ENCODE data around the gene JUN.

JUN gene

DNA sequence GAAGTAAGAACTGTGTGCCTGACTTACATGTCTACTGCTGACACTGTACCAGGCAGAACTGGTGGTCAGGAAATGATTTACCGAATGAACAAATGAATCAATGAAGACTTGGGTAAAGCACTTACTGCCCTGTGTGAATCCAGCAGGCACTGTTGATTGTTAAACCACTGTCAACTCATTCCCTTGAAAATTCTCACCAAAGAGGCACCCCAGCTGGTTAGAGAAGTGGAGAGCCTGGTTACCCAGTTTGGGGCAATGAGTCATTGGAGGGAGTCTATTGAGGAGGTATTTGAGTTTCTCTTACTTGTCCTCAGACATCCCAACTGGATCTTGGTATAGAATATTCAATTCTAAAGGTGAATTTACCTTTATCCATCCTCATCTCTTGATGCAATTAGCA, 34.2 kb downstream of the JUN start:
- TF ChIP-seq, protein P1, sequence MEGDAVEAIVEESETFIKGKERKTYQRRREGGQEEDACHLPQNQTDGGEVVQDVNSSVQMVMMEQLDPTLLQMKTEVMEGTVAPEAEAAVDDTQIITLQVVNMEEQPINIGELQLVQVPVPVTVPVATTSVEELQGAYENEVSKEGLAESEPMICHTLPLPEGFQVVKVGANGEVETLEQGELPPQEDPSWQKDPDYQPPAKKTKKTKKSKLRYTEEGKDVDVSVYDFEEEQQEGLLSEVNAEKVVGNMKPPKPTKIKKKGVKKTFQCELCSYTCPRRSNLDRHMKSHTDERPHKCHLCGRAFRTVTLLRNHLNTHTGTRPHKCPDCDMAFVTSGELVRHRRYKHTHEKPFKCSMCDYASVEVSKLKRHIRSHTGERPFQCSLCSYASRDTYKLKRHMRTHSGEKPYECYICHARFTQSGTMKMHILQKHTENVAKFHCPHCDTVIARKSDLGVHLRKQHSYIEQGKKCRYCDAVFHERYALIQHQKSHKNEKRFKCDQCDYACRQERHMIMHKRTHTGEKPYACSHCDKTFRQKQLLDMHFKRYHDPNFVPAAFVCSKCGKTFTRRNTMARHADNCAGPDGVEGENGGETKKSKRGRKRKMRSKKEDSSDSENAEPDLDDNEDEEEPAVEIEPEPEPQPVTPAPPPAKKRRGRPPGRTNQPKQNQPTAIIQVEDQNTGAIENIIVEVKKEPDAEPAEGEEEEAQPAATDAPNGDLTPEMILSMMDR (IDR thresholded peaks at IDR 0.05; ENCODE audit: low read depth, low read length), result no peak
- H3K27me3 ChIP-seq, result no peaks in the 10 kb centered on the region
- DNase-seq, result no peak
- H3K4me3 ChIP-seq (ENCODE audit: low read depth, low read length), result no peak overlapping the region
- H3K36me3 ChIP-seq, result no peaks in the 10 kb centered on the region
- no peaks in the 10 kb centered on the region for H3K9me3 ChIP-seq
- H3K4me1 ChIP-seq, result no peaks in the 10 kb centered on the region

DNA sequence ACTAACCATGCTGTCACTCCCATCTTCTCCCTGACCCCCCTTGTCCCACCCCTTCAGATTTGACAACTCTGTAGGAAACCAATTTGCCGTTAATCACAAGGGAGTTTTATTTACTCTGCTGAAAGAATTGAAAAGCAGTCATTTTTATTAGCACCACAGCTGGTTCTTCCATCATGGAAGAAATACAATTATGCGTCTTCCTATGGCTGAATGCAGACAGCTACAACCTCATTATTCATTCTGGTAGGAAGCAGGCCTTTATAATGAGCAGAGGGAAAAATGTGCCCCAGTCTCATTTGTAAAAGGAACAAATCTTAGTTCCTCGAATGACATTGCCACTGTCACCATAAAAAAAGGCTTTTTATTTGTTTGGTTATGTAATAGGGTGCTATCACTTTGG, 35.2 kb downstream of the JUN start:
- DNase-seq, result no peak
- H3K9me3 ChIP-seq, result no peaks in the 10 kb centered on the region
- no peak overlapping the region for H3K4me3 ChIP-seq (ENCODE audit: low read depth, low read length)
- TF ChIP-seq, protein P1 (IDR thresholded peaks at IDR 0.05; ENCODE audit: low read depth, low read length), result no peak
- H3K4me1 ChIP-seq, result no peaks in the 10 kb centered on the region
- no peaks in the 10 kb centered on the region for H3K27me3 ChIP-seq
- no peaks in the 10 kb centered on the region for H3K36me3 ChIP-seq

DNA sequence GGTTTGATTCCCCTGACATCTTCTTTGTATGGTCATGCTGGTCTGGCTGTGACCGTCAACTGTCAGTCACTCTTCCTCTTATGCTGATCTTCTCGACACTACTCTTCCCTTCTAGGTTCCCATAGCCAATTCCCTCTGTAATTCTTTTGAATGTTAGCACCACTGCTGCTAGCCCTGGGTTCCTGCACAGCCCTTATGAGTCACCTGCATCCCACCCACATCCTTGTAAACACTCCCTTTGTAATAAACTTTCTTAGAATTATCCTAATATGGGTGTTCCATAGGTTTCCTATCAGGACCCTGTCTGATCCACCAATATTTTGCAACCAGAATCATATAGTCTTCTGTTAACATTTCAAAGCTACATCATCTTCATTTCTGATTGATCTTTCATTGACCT, 37.1 kb downstream of the JUN start:
- DNase-seq, result no peak

DNA sequence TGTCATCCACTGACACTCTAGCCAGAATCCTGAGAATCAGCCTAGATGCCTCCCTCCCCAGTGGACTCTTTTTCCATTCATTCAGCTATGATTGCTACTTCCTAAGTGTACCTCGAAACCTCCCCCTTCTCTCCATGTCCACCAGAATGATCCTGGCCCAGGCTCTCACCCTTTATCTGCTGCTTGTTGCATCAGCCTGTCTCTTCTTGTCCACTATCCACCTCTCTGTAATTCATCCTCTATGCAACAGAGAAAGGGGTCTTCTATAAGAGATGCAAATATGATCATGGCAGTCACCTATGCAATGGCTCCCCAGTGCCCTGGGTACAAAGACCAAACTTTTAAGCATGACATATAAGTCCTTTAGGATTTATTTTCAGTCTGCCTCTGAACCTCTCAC, 37.7 kb downstream of the JUN start:
- H3K4me3 ChIP-seq (ENCODE audit: low read depth, low read length), result no peak overlapping the region
- no peaks in the 10 kb centered on the region for H3K27me3 ChIP-seq
- DNase-seq, result no peak
- TF ChIP-seq, protein P1 (IDR thresholded peaks at IDR 0.05; ENCODE audit: low read depth, low read length), result no peak
- no peaks in the 10 kb centered on the region for H3K4me1 ChIP-seq
- H3K9me3 ChIP-seq, result no peaks in the 10 kb centered on the region
- H3K36me3 ChIP-seq, result no peaks in the 10 kb centered on the region

More for the DNA sequence above, 37.1 kb downstream of the JUN start:
- H3K4me3 ChIP-seq (ENCODE audit: low read depth, low read length), result no peak overlapping the region
- no peaks in the 10 kb centered on the region for H3K9me3 ChIP-seq
- no peaks in the 10 kb centered on the region for H3K27me3 ChIP-seq
- no peaks in the 10 kb centered on the region for H3K36me3 ChIP-seq
- H3K4me1 ChIP-seq, result no peaks in the 10 kb centered on the region
- TF ChIP-seq, protein P1 (IDR thresholded peaks at IDR 0.05; ENCODE audit: low read depth, low read length), result no peak

DNA sequence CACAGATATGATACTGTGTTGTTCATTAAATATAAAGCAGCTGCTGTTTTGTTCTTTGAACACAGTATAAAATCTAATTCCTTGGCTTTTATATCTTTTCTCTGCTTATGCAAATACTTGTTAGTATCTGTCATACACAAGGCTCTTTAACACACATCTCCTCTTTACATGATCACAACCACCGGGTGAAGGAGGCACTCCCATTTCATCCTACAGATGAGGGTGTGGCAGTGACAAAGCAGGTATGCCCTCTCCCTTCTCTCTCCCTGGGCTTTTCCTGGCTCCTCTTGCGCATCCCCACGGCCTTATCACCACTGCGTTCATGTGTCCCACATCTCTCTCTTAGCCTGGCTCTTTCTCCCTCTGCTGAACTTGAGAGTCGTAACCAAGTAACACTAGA, 38.2 kb downstream of the JUN start:
- H3K9me3 ChIP-seq, result no peaks in the 10 kb centered on the region
- H3K4me3 ChIP-seq (ENCODE audit: low read depth, low read length), result no peak overlapping the region
- TF ChIP-seq, protein P1 (IDR thresholded peaks at IDR 0.05; ENCODE audit: low read depth, low read length), result no peak
- no peak for DNase-seq
- no peaks in the 10 kb centered on the region for H3K27me3 ChIP-seq
- no peaks in the 10 kb centered on the region for H3K4me1 ChIP-seq
- H3K36me3 ChIP-seq, result no peaks in the 10 kb centered on the region

DNA sequence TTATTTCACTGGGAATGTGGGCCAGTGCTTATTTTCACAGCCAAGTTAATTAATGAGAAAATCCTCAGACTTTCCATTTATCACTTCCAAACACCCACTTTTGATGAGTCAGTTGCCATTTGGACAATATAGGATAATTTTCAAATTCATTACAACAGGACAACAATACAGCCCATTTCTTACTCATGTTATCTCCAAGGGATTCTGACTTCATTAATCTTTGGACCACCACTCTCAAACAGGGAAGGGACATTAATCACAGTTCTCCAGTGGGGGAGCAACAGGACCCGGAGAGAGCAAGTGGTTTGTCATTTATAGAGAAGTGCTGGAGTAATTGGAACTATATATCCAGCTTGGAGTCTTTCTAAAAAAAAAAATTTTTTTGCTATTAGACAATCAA, 38.7 kb downstream of the JUN start:
- Histone ChIP-seq H3K27me3 (no peaks in the 10 kb centered on the region), H3K36me3 (no peaks in the 10 kb centered on the region), H3K9me3 (no peaks in the 10 kb centered on the region), H3K4me1 (no peaks in the 10 kb centered on the region), H3K4me3 (ENCODE audit: low read depth, low read length) (no peak overlapping the region)
- TF ChIP-seq, protein P1 (IDR thresholded peaks at IDR 0.05; ENCODE audit: low read depth, low read length), result no peak
- no peak for DNase-seq

Data from BE2C (cell line).